Coronary artery (tissue), 2 donors: ENCODE results near the gene VEGFB.
A peak's percentile ranks its signal among the peaks of the same experiment; 100 is the strongest.

Source experiments
- DNase-seq: peaks from one replicate; pipeline ENCODE4 v3.0.0-alpha.2; 2017; ENCODE audit warnings: low spot score
- H3K27ac ChIP-seq, 2 donors: fragments of 200-600 bp; sonication (generic); one replicate each; pipeline ENCODE4 v1.5.1; 2016 to 2019
- H3K4me3 ChIP-seq: fragments of 200-600 bp; sonication (generic); 2 replicates; pipeline ENCODE4 v1.5.1; 2016; ENCODE audit warnings: mild to moderate bottlenecking, moderate library complexity
- TF ChIP-seq, protein P1 (sequence below): fragments of 200-600 bp; sonication (generic); IDR thresholded peaks from one replicate; pipeline ENCODE4 v1.5.1; 2019; ENCODE audit warnings: antibody characterized with exemption

Gene VEGFB

DNA sequence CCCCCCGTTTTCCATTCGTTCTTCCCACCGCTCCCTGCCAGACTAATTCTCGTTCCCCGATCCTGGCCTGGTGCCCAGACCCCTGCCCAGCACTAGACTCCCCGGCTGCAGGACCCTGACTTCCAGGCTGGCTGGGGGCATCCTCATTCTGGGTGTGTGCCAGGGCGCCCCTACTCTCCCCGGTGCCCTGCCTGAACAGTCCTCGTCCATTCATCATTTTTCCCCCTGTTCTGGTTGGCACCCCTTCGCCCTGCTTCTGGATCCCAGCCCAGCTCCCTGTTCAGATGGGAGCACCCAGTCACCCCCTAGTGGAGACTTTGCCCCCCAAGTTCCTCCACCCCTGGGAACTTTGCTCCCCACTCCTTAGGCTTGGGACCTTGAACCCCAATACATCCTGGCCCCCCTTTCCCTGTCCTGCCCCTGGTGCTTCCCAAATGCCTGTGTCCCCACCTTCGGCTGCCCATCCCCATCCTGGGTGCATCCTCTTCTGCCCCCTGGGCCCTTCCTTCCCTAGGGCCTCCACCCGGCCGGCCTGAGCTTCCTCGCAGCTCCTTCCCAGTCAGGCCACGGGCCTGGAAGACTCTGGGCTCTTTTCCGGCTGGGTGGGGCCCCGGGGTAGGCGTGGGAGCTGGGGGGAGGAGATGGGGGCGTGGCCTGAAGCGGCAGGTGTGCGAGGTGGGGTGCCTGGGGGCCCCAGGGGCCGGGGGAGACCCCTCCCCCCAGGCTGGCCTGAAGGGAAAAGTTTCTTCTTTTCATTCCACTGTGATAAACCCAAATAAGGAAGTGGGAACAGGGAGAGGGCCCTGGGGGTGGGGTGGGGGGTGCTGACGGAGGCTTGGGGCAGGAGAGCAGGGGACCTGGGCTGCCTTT is 17.9 kb downstream of the VEGFB start:
- no peak for DNase-seq
- TF ChIP-seq, protein P1, sequence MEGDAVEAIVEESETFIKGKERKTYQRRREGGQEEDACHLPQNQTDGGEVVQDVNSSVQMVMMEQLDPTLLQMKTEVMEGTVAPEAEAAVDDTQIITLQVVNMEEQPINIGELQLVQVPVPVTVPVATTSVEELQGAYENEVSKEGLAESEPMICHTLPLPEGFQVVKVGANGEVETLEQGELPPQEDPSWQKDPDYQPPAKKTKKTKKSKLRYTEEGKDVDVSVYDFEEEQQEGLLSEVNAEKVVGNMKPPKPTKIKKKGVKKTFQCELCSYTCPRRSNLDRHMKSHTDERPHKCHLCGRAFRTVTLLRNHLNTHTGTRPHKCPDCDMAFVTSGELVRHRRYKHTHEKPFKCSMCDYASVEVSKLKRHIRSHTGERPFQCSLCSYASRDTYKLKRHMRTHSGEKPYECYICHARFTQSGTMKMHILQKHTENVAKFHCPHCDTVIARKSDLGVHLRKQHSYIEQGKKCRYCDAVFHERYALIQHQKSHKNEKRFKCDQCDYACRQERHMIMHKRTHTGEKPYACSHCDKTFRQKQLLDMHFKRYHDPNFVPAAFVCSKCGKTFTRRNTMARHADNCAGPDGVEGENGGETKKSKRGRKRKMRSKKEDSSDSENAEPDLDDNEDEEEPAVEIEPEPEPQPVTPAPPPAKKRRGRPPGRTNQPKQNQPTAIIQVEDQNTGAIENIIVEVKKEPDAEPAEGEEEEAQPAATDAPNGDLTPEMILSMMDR: no peak
- H3K27ac ChIP-seq: peak overlapping the region; percentile 67 to 80
- peak overlapping the region; percentile 83 for H3K4me3 ChIP-seq

DNA sequence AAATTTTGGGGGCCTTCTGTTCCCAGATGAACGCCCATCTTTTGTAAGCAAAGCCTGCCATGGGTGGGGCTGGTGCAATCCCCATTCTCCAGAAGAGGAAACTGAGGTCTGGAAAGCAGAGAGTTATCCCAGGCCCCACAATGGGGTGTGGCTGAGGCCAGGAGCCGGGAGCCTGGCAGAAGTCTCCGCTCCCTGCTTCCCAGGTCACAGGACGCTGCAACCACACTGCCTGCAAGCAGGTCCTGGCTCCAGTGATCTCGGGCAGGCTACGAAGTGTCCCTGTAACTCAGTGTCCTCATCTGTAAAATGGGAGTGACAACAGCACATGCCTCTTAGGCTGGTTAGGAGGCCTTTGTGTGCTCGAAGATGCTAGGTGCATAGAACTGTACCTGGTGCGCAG is 18.7 kb downstream of the VEGFB start:
- TF ChIP-seq, protein P1: no peak
- no peak for DNase-seq
- Histone ChIP-seq H3K27ac (peak overlapping the region; percentile 67 to 80), H3K4me3 (peak overlapping the region; percentile 83)

DNA sequence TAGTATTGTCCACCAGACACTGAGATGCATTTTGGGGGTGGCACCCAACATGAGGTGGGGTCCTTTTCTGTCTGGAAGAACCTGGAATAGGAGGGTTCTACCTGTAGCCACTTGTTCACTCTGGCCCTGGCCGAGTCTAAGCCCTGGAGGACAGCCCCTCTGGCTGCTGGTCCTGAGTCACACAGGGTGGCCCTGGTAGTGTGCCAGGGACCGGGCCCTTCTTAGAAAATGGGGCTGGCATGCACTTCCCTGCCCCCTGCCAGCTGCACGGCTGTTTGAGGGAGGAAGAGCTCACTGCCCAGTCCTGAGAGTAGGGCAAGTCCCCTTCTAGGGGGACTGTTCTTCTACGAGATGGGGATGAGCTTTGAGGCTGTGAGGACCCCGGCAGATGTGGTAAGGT is 19.1 kb downstream of the VEGFB start:
- peak overlapping the region; percentile 26 to 80 for H3K27ac ChIP-seq
- DNase-seq: no peak
- TF ChIP-seq, protein P1: no peak
- H3K4me3 ChIP-seq: peak overlapping the region; percentile 83

DNA sequence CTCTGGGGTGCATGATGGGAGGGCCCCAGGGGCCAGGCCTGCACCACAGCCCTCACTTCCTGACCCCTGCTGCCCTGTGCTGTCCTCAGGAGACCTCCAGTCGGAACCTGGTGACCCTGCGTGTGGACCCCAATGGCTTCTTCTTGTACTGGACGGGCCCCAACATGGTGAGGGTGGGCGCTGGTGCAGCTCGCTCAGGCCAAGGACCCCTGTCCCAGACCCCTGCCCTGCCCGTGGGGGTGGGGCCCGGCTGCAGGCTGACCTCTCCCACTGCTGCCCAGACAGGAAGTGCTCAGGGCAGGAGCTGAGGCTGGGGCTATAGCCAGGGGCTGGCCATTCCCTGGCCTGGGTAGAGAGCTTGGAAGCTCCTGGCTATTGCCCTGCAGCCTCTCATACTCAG is 19.9 kb downstream of the VEGFB start:
- TF ChIP-seq, protein P1: no peak
- no peak overlapping the region for H3K27ac ChIP-seq

DNA sequence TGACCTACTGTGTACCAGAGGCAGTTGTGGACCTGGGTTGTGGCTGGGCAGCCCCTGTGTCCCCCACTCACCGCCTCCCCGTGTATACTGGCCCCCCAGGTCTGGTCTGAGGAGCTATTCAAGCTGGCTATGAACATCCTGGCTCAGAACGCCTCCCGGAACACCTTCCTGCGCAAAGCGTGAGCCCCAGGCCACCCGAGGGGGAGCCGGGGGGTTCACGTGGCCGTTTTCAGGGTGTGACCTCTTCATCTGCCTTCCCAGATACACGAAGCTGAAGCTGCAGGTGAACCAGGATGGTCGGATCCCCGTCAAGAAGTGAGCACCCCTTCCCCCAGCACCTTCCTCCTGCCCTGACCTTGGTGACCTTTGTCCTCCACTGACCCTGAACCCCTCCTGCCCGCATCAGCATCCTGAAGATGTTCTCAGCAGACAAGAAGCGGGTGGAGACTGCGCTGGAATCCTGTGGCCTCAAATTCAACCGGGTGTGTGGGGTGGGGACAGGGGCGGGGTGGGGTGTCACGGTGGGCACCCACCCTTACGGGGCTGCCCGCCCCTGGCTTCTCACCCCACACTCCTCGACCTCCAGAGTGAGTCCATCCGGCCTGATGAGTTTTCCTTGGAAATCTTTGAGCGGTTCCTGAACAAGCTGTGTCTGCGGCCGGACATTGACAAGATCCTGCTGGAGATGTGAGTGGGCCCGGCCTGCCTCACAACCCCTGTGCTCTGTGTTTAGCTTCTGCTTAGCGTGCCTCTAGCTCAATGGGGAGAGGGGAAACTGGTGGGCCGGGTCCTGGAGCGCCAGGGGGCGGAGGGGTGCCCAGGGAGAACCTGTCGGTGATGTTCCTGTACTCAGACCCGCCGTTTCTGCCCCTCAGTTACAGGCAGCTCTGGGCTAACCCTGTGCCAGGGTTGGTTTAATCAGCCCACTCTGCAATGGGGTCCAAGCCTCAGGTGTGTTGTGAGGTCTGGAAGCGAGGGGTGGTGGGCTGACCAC is 21.0 kb downstream of the VEGFB start:
- Histone ChIP-seq H3K4me3 (no peak overlapping the region), H3K27ac (no peak overlapping the region)
- no peak for DNase-seq
- TF ChIP-seq, protein P1: no peak

More for the DNA sequence above, 19.9 kb downstream of the VEGFB start:
- no peak overlapping the region for H3K4me3 ChIP-seq
- no peak for DNase-seq

DNA sequence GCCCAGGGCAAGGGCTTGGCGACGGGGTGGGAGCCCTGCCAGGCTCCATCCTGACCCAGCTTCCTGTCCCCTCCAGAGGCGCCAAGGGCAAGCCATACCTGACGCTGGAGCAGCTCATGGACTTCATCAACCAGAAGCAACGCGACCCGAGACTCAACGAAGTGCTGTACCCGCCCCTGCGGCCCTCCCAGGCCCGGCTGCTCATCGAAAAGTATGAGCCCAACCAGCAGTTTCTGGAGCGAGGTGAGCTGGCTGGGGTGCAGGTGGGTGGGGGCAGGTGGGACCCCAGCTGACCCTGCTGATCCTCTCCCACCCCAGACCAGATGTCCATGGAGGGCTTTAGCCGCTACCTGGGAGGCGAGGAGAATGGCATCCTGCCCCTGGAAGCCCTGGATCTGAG is 21.9 kb downstream of the VEGFB start:
- H3K27ac ChIP-seq: no peak overlapping the region
- no peak for DNase-seq
- no peak overlapping the region for H3K4me3 ChIP-seq
- TF ChIP-seq, protein P1: no peak
